Measurements from ENCODE around the gene RNF144A.
"Not testable (repeated sequence)": the region's sequence is repeated elsewhere in the genome, so short reads cannot be mapped to it uniquely, and the experiment has no call there.

The RNF144A gene

GRCh38 chr2:6977113-6977741 lies 60.0 kb downstream of the RNF144A start:
- no peak for DNase-seq

GRCh38 chr2:6977786-6978185 lies 60.6 kb downstream of the RNF144A start:
- DNase-seq = no peak

DNA sequence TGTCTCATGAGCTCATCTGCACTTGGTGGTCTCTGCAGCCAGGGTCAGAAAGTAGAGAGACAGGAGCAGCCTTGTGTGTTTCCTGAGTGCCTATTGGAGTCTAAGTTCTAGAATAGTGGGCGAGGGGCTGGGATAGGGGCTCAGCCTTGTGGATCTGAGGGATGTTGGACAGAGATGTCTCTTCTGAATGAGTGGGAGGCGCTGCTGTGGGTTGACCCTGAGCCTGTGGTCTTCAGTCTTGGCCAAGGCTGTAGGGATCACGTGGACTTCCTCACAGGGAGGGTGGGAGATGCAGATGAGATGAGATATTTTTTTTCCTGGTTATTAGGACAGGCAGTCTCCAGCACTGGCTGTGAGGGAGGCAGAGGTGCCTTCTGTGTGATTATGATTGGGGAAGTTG lies 61.8 kb downstream of the RNF144A start:
- no peak for DNase-seq

DNA sequence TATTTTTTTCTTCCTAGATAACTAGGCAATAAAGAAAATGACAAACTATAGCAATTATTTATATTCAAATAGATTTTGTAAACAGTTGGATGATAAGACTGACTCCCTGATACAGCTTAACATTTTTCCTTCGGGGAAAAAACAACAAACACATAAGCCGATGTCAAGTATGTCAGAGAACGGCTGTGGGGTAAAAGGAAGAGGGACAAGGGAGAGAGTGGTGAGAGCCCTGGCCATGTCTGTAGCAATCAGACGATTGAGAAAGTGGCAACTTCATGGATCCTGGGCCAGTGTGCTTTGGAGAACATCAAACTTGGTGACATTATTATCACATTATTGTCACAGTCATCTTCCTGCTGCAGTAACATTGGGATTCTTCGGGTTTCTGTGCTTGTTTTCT lies 65.2 kb downstream of the RNF144A start:
- no peak for DNase-seq

DNA sequence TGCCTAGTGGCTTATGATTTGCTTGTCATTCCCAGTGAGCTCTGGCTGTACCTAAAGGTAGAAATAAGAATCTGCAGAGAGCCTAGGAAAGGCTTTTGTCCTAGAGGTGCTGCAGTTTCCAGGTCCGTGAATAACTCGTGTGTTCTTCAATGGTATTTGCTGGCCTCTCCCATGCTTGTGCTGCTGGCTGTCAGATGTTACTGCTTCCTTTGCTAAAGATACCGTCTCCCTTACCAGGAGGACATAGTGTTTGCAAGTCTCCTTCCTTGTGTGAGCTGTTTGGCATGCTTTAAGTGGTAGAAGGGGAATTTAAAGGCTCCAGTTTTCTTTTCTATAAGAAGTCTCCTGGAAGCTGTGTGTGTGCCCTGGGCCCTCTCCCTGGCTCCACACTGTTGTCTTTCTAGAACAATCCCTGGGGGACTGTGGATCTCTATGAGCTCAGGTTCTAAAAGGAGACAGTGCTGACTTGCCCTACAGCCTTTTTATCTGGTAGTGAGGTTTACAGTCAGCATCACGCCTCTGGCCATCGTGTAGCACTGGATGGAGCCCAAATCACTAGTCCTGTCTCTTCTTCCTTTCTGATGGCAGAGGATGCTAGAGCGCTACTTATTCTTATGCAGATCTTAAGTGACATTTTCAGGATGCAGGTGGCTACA lies 65.8 kb downstream of the RNF144A start:
- DNase-seq = no peak

DNA sequence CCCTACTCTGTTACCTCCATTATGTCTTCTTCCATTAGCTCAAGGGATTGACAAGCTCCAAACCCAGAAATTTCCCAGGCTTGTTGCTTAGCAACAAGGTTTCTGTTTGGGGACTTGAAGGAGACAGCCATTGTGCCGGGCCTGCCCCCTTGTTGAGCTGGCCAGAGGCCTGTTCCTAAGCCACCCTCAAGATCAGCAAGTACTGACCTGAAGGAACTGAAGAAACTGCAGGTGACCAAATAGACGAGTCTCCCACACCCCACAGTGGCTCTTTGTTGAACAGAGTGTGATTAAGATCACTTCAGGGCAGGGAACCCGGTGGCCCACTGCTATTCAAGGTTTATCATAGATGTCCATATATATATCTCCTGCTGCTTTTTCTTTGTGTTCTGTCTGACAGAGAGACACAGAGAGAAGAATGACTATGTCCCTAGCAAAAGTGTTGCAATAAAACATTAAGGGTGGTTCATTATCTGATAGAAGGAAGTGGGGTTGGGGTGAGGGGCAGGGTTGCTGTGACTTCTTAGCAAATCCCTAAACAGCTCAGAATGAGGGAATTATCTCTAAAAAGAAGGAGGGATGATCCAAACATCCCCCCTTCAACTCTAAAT lies 69.2 kb downstream of the RNF144A start:
- DNase-seq = no peak

DNA sequence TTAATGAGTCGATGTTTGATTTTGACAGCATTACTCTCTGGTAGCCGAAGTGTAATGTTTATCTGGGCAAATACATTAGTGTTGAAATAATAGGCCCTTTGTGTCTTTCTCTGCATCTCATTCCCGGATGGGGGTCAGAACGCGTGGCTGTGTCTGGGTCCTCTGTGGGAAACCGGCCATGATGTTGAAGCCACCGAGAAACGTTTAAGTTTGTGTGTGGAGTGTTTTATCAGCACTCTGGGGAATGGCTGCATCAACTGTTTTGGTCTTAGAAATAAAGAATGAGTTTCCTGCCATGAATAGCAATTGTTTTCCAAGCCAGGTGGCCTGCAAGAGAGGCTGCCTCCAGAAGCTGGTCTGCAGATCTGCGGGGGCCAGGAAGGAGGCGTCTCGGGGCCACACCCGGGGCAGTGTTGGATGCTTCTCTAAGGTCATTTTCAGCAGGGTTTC lies 69.7 kb downstream of the RNF144A start:
- DNase-seq = no peak

DNA sequence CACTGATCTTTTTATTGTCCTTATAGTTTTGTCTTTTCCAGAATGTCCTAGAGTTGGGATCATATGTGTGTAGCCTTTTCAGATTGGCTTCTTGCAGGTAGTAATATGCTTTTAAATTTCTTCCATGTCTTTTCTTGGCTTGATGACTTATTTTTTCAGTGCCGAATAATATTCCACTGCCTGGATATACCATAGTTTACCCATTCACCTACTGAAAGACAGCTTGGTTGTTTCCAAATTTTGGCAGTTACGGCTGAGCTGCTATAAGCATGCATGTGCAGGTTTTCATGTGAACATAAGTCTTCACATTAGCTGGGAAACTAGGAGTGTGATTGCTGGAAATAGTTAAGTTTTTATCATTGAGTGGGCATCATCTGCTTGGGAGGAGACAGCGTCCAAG lies 73.7 kb downstream of the RNF144A start:
- no peak for DNase-seq

DNA sequence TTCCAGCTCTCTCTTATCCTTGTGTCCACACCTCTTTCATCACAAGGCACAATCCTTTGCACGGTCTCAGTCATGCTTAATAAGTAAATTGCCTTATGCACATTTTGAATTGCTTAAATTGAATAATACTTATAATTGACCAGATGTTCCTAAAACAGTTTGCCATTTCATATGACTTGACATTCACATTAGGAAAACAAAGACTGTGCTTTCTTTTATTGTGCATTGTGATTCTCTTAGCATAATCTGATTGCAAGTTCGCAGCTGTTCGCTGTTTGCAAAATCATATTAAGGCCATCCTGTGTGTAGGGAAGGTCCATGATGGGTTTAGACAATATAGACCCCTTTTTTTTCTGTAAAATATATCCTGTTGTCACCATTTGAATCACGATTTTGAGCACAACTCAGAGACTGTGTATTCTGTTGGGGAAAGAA lies 75.6 kb downstream of the RNF144A start:
- DNase-seq = no peak

DNA sequence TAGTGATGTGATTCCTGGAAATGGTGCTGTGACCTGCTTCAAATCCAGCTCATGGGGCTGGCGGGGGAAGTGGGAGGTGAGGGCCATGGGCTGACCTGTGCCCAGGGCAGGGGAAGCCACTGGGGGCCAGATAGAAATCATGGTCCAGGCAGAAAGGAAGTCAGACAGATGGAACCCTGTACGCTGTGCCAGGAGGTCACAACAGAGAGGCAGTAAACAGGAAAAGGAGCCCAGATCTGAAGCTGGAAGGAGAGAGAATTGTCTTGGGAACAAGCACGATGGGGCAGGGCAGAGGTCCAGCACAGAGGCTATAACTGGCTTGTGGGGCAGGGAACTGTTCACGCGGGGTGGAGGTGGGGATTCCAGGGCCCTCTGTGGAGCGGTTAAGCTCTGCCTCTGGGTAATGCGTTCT lies 76.0 kb downstream of the RNF144A start:
- DNase-seq = no peak

GRCh38 chr2:6993936-6994335 lies 76.7 kb downstream of the RNF144A start:
- DNase-seq = no peak

- DNase-seq = no peak
These were observed 77.4 kb downstream of the RNF144A start for GRCh38 chr2:6994536-6995128.

- DNase-seq = no peak
These were observed 78.3 kb downstream of the RNF144A start for GRCh38 chr2:6995391-6996097.

DNA sequence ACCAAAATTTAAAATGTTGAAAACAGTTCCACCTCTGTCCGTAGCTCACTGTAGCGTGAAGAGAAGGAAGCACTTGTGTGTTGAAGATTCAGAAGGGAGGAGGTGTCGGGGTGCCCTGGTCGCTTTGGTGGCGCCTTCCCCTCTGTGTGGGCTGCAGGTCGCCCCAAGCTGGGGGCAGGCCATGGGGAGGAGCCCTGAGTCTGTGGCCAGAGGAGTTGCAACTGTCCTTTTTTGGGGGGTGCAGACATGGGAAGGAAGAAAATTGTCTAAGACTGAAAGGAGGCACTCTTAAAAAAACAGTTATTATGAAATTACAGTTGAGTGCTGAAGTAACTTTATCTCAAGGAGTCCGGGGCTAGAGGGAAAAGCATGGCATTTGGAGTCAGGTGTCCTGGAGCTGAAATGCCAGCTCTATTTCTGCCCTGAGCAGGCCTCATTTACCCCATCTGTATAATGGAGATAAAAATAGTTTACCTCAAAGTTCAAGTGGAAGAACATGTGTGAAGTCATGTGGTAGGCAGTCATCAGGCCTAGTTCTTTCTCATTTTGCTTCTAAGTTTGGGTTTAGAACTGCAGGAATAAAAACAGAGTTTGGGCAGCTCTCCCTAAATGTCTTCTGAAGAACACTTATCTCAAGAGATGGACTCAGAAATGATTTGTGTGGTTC lies 82.1 kb downstream of the RNF144A start:
- DNase-seq = no peak

DNA sequence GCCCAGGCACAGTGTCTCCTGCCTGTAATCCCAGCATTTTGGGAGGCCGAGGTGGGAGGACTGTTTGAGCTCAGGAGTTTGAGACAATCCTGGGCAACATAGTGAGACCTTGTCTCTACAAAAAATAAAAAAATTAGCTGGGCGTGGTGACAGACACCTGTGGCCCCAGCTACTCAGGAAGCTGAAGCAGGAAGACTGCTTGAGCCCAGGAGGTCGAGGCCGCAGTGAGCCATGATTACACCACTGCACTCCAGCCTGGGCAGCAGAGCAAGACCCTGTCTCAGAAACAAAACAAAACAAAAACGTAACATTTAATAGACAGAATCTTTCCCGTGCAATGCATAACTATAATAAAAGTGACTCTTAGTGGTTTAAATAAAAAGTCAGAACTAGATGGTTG lies 84.2 kb downstream of the RNF144A start:
- DNase-seq = not testable (repeated sequence)

DNA sequence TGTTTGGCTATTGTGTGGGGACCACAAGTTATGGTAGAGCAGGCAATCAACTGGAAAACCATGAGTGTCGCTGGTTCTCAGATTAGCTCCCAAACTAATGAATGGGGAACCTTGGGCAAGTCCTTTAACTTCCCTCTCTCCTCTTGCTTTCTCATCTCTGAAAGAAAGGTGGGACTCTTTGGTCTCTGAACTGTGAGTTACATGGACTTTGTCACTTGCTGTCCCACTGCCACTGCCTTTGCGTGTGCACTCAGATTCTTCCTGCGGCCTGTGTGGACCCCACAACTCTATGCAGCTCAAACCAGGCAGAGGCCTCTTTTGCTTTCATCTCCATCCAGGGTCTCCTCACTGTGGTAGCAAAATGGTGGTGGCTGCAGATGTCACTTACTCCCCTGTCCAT lies 86.7 kb downstream of the RNF144A start:
- no peak for DNase-seq

DNA sequence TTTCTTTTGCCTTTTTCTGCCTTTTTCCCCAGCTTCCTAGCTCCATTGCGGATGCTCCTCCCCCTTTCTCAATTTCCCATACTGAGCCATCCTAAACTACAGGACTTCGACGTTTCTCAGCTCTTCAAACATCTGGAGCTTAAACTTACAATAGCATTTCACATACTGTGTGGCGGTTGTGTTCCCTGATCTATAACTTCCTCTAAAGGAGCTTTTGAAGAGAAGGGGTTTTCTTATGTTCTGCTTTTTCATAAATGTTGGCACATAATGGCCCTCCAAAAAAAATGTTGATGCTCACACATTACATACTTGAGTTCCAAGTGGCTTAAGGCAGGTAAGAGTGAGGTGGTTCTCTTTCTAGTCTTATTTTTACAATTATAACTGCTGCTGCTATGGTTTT lies 87.4 kb downstream of the RNF144A start:
- no peak for DNase-seq

- no peak for DNase-seq
These were observed 90.3 kb downstream of the RNF144A start for GRCh38 chr2:7007488-7007845.

DNA sequence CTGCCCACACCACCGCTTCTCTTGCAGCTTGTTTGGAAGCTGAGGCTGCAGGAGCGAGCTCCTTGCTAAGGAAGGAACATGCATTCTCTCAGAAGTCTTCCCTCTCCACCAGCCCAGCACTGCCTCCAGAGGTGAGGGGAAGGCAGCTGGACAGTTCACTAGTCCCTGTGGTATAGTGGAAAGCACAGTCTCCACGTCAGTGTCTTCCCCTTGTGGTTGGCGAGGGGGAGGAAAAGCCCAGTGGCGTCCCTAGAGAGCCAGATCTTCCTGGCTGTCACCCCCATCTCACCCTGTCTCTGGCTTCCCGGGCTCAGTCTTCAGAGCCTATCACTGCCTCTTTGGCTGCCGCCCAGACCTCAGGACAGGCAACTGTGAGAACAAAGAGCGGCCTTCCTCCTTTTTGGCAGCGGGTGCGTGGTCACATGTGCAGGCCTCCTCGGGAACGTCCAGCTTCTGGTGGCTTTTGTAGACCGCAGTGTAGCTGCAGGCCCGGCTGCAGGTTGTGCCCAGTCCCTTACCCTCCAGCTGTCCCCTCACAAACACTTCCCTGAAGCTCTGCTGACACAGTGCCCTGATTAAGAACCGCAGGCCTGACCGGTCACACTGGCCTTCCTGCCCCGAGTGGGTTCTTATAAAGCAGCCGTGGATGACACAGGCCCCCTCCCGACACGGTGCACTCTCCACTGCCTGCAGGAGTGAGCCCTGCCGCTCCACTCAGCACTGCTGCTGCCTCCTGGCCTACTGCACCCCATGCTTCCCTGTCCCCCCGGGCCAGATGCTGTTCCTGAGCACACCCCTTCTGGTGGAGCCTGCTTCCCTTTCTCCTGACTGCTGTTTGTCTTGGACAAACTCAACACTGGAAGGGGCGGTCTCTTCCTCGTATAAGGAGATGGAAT lies 90.9 kb downstream of the RNF144A start:
- DNase-seq = no peak

- no peak for DNase-seq
These were observed 92.1 kb downstream of the RNF144A start for GRCh38 chr2:7009207-7009911.

- DNase-seq = no peak
These were observed 93.3 kb downstream of the RNF144A start for GRCh38 chr2:7010391-7011054.

Data from activated CD4-positive, alpha-beta T cell treated with anti-CD3 and anti-CD28 coated beads, Interleukin-2, amount 50 U/mL, for 1 hour (primary cell).